Measurements from ENCODE around the gene A4GALT. TPM values are rescaled to one million over a fixed set of nuclear protein-coding genes. Genes with fewer than 3 reads are reported as not detected.
"Not testable (repeated sequence)": the region's sequence is repeated elsewhere in the genome, so short reads cannot be mapped to it uniquely, and the experiment has no call there.

A4GALT gene
- total and polyA plus RNA-seq, 2 of the 13 experiments (the other 11 are each of a cell fraction or from before 2014, with no cell fraction given), result 0.09 to 1.1 TPM

DNA sequence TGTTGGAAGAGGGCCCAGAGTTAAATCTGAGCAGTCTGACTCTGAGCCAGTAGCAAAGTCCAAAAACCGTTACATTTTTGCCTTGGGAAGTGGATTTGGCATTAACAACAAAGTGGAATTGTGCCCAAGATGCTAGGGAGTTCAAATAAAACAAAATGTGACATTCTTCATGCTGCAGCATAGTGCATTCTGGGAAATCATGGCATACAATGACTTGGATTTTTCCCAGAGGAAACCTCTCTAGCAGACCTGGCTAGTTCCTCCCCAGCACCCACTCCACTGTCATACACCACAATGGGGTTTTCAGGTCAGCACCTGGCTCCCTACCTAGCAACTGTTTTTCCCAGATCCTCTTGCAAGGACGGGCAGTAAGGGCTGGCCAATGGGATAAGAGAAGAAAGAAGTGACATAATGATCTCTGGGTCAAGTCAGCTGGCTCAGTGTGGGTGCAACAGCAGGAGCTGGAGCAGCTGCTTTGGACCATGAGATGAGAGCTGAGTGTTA lies 46.7 kb downstream of the A4GALT start (continued):
- peak; percentile 83 for TF ChIP-seq RFX5 (IDR thresholded peaks at IDR 0.05; ENCODE audit: low read depth, low read length)
- no peak for TF ChIP-seq ZC3H4 (CRISPR knock-in tag; IDR thresholded peaks at IDR 0.05; ENCODE audit: borderline replicate concordance)
- no peak for TF ChIP-seq MAFF (IDR thresholded peaks at IDR 0.05; ENCODE audit: low read depth, low read length)
- TF ChIP-seq ZNF143 (CRISPR knock-in tag; IDR thresholded peaks at IDR 0.05), result peak; percentile 63
- no peak for TF ChIP-seq ZNF777 (CRISPR knock-in tag; IDR thresholded peaks at IDR 0.05)
- no peak for TF ChIP-seq NFIB (CRISPR knock-in tag; IDR thresholded peaks at IDR 0.05; ENCODE audit: borderline replicate concordance)
- peak; percentile 21; the same call in 1 of the 2 replicates for TF ChIP-seq HMG20A (CRISPR knock-in tag; IDR thresholded peaks at IDR 0.05; ENCODE audit: borderline replicate concordance)
- TF ChIP-seq RFXANK (CRISPR knock-in tag; IDR thresholded peaks at IDR 0.05), result peak; percentile 93
- no peak for TF ChIP-seq NR2F6 (IDR thresholded peaks at IDR 0.05)
- TF ChIP-seq NR2F6 (CRISPR knock-in tag; IDR thresholded peaks at IDR 0.05), result no peak
- TF ChIP-seq KLF11 (CRISPR knock-in tag; IDR thresholded peaks at IDR 0.05), result no peak
- TF ChIP-seq GFI1 (CRISPR knock-in tag; IDR thresholded peaks at IDR 0.05; ENCODE audit: borderline replicate concordance), result peak; percentile 94
- TF ChIP-seq SAFB2 (CRISPR knock-in tag; IDR thresholded peaks at IDR 0.05; ENCODE audit: borderline replicate concordance, low read depth), result no peak
- 0 out of 2 replicates have a peak, but pooled peaks have one; percentile 44 for TF ChIP-seq HMG20B (CRISPR knock-in tag; conservative IDR thresholded peaks at IDR 0.05)
- TF ChIP-seq, protein P1, sequence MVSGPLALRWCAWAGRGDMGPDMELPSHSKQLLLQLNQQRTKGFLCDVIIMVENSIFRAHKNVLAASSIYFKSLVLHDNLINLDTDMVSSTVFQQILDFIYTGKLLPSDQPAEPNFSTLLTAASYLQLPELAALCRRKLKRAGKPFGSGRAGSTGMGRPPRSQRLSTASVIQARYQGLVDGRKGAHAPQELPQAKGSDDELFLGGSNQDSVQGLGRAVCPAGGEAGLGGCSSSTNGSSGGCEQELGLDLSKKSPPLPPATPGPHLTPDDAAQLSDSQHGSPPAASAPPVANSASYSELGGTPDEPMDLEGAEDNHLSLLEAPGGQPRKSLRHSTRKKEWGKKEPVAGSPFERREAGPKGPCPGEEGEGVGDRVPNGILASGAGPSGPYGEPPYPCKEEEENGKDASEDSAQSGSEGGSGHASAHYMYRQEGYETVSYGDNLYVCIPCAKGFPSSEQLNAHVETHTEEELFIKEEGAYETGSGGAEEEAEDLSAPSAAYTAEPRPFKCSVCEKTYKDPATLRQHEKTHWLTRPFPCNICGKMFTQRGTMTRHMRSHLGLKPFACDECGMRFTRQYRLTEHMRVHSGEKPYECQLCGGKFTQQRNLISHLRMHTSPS (CRISPR knock-in tag; IDR thresholded peaks at IDR 0.05; ENCODE audit: low read depth), result no peak

DNA sequence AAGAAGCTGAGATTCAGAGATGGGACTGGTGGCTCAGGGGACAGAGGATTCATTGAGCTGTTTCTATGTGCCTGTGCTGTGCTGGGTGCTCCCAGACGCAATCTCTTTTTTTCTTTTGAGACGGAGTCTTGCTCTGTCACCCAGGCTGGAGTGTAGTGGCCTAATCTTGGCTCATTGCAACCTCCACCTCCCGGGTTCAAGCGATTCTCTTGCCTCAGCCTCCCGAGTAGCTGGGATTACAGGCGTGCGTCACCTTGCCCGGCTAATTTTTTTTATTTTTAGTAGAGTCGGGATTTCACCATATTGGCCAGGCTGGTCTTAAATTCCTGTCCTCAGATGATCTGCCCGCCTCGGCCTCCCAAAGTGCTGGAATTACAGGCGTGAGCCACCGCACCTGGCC lies 47.6 kb downstream of the A4GALT start:
- H3K9me3 ChIP-seq (ENCODE audit: low read length); H2AFZ ChIP-seq (ENCODE audit: low read length); POLR2A ChIA-PET; H3K27ac ChIP-seq (ENCODE audit: extremely low read length, insufficient read depth, low read length); BruUV-seq (replicated peaks); H3K79me2 ChIP-seq (ENCODE audit: insufficient read depth, low read length); ATAC-seq; H3K36me3 ChIP-seq (replicated peaks in 1 of 2; ENCODE audit: control insufficient read depth in 1 of 2, insufficient read depth in 2 of 2, low read length in 2 of 2); H3K4me2 ChIP-seq (ENCODE audit: low read depth, low read length); intact Hi-C loops (cut with micrococcal nuclease; ENCODE audit: unreplicated experiment); H3K27me3 ChIP-seq (ENCODE audit: control insufficient read depth in 1 of 2, insufficient read depth in 2 of 2, low read length in 2 of 2); H4K20me1 ChIP-seq (ENCODE audit: insufficient read depth, low read length); H3K9ac ChIP-seq (ENCODE audit: insufficient read depth, low read depth, low read length); FAIRE-seq; in situ Hi-C loops (cut with HindIII; ENCODE audit: extremely low pct_ligation_motif_present, low pct_unique_long_range_greater_than_20kb); DNase-seq (ENCODE audit: low spot score); CTCF ChIA-PET (ENCODE audit: low intra/inter-chr PET ratio, low total read pairs); H3K4me3 ChIP-seq (replicated peaks in 1 of 3; ENCODE audit: insufficient read depth in 1 of 3, low read depth in 2 of 3, low read length in 3 of 3): not testable (repeated sequence)
- H3K4me1 ChIP-seq (ENCODE audit: insufficient read depth, low read length), result peaks cover 37% of the 10 kb centered on the region
- 72% methylated on average over 13 of the region's 13 CpGs for WGBS (ENCODE audit: low lambda C conversion rate)

Measured in HepG2 (cell line).